IPS-11a (cell line): ENCODE results near the gene GABBR2.

Source experiments
- H3K4me3 ChIP-seq: one replicate; pipeline ENCODE4 v1.5.1; 2013; ENCODE audit warnings: low read depth, low read length, control low read depth

Gene GABBR2

DNA sequence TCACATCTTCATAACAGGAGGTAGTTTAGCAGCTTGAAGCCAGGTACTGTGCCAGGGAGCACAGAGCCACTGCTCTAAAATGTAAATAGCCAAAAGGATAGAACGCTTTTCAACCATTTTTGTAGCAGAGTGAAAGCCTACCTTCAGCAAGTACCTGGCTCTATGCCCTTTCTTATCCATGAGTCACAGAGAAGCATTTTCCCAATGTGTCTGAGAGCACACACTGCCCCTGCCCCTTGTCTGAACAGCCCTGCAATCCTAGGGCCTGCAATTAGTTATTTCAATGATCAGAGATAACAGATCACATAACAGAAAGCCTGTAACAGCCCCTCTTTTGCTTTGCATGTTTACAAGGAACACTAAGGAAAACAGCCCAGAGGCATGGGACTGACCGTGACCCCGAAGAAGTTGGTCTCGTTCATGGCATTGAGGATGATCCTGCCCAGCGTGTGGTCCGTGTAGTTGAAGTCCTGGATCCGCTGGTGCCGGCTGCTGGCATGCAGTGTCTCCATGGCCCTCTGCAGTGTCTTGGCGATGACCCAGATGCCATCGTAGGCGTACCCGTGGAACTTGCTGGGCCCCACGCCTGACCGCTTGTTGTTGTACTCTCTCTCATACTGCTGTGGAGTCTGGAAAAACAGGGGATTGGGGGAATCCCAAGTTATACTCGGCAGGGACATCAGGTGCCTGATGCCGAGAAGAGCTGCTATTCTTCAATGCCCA is 255.0 kb downstream of the GABBR2 start:
- no peak overlapping the region for H3K4me3 ChIP-seq

DNA sequence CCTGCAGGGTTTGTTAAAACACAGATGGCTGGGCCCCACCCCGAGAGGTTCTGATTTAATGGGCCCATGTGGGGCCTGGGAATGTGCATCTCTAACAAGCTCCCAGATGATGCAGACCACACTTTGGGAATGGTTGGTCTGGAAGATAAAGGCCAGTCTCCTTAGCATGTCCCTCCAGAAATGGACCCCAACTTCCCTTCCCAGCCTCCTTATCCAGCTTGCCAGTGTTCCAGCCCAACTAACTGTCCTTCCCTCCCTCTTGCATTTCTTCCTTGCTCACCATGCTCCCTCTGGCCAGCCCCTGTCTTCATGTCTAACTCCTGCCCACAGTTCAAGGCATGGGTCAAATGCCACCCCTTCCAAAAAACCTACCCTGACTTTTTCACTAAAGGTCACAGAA is 257.2 kb downstream of the GABBR2 start:
- no peak overlapping the region for H3K4me3 ChIP-seq

GRCh38 chr9:98450496-98450895 is 258.2 kb downstream of the GABBR2 start:
- no peak overlapping the region for H3K4me3 ChIP-seq

GRCh38 chr9:98449871-98450270 is 258.9 kb downstream of the GABBR2 start:
- H3K4me3 ChIP-seq: no peak overlapping the region

DNA sequence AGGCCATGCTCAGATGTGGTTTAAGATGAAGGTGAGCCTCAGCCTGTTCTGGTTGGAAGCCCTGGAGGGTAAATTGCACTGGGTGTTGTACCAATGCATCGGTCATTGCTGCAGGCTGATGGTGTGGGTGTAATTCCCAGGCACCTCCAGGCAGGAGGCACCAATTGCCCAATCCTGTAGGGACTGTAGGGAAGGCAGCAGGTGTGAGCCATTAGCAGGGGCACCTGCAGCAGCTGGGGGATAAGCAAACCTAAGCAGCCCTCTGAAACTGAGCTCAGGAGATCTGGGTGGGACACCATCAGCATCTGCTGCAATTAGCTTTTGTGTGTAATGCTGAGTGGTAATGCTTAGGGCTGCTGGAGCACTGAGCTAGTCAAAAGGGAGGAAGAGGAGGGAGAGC is 263.2 kb downstream of the GABBR2 start:
- H3K4me3 ChIP-seq: no peak overlapping the region

GRCh38 chr9:98444601-98445000 is 264.1 kb downstream of the GABBR2 start:
- no peak overlapping the region for H3K4me3 ChIP-seq

- H3K4me3 ChIP-seq: no peak overlapping the region
These were observed 266.2 kb downstream of the GABBR2 start for GRCh38 chr9:98442541-98442940.

DNA sequence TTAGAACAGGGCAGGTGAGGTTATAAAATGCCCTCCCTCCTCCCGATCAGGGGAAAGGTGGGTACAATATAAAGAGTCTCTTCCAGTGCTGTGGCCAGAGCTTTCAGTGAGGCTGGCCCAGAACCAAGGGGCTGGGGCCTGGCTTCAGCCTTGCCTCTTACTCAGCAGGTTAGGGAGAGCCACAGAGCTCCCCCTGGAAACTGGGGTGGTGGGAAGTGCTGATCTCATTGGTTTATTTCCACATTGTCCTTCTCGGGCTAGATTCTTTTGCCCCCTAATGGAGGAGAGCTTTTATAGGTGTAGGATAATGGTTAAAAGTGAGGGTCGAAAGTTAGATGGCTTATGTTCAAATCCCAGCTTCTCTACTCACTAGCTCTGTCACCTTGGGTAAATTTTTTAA is 266.6 kb downstream of the GABBR2 start:
- H3K4me3 ChIP-seq: no peak overlapping the region

- H3K4me3 ChIP-seq: no peak overlapping the region
These were observed 270.1 kb downstream of the GABBR2 start for GRCh38 chr9:98438666-98439065.

- no peak overlapping the region for H3K4me3 ChIP-seq
These were observed 271.2 kb downstream of the GABBR2 start for GRCh38 chr9:98437458-98438034.

DNA sequence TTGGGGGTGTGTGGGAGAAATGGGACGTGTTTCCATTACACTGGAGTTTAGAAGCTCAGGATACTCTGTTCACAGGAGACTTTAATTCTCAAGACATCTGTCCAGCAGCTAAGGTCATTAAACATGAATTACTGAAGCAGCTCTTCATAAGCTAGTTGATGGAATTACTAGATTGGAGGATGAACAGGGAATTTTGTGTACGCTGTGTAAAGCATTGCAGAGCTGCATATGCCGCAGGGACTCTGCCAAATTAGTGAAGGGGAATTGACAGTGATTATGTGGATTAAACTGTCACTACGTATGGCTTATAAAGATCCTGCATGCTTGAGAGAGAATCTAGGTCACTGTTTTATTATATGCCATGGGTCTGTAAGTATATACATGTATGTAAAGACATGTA is 275.8 kb downstream of the GABBR2 start:
- no peak overlapping the region for H3K4me3 ChIP-seq

DNA sequence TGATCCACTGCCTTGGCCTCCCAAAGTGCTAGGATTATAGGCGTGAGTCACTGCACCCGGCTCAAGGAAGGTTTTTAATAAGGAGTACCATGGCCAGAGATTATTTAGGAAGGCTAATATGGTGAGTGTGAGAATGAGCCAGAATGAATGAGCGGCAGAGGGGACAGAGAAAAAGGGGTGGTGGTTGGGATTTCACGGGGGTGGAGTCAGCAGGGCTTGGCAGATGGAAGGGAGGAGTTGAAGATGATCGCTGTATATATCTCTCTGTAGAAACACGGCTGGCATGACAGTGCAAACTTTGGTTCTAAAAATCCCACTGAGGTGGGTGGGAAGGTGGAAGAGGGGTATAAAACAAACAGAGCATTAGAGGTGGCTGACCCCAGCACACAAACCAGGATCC is 276.6 kb downstream of the GABBR2 start:
- no peak overlapping the region for H3K4me3 ChIP-seq

DNA sequence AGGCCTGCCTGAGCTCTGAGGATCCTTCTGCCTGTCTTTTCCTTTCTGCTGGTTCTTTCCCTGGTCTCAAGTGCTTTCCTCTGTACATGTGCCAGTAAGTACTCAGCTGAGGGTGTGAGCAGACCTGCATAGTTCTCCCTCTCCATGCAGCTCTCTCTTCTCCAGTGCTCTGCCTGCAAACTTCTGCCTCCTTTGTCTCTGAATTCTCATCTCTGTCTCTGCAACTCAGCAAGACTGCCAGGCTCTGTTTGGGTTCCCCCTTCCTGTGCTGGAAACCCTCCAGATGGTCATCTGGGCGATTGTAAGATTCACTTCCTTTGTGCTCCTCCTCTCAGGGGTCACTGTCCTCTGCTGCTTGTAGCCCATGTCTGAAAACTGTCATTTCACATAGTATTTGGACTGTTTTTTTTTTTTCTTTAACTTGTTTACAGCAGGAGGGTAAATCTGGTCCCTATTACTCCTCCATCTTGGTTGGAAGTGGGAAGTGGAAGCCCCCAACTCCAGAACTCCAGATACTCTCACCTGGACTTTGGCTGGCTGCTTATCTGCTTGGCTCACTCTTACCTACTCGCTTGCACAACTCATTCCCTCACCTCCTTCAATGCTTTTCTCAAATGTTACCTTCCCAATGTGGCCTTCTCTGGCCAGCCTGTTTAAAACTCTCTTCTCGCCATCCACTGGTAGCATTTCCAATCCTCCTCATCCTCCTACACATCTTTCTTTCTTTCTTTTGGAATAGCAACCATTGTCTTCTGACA is 278.0 kb downstream of the GABBR2 start:
- no peak overlapping the region for H3K4me3 ChIP-seq

DNA sequence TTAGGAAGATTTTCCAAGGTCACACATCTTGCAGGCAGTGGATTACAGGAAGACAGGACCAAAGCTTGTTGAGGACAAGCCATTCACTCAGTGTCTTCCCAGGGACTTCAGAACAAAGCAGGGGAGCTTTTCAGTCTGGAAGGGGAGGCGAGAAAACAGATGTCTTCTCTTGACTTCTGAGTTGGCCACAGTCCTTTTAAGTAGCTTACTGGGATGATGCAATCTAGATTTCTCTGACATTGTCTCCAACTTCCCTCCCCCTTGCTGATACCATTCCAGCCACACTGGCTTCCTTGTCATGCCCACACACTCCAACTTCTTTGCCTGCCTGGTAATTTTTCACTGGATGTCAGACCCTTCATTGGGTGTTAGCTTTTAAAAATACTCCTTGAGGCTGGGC is 279.1 kb downstream of the GABBR2 start:
- no peak overlapping the region for H3K4me3 ChIP-seq

DNA sequence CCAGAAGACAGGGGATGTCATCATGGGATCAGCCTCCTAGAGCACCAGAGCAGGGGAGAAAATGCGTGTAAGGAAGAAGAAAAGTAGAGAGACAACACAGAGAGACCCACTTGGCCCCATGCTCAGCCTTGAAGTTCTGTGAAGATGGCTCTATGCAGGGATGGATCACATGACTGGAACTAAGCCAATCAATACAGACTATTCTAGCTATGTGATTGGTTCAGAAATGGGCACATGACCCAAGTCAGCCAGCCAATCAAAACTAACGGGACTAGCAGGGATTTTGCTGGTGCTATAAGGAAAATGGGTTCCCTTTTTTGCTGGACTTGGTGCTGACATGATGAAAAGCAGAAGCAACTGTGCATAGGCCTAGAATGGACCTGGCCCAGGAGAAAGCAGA is 280.3 kb downstream of the GABBR2 start:
- no peak overlapping the region for H3K4me3 ChIP-seq

DNA sequence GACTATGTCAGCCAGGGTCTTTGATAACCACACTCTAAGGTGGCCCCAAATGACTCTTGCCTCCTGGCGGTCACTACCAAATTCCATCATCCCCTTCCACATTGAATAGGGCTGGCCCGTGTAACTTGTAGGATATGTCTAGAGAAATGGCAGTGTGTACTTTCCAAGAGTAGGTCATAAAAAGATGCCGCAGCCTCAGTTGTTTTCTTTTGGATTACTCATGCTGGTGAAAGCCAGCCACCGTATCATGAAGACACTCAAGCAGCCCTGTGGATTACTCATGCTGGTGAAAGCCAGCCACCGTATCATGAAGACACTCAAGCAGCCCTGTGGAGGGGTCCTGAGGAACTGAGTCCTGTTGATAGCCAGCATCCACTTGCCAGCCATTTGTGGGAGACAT is 281.2 kb downstream of the GABBR2 start:
- no peak overlapping the region for H3K4me3 ChIP-seq

DNA sequence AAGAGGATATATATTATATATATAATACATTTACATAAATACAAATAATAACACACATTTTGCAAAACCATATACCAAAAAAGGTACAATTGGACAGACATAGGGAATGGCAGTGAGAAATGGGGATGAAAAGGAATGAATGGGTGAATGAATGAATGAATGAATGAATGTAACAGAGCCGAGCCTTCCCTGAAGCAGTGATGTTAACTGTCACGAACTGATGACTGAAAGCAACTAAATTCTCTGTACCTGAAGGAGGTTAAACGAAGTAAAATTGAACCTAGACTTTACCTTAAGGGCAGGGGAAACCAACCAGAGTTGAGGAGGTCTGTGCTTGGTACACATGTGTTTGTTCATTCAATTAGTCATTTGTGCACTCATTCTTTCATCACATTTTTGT is 283.7 kb downstream of the GABBR2 start:
- no peak overlapping the region for H3K4me3 ChIP-seq

DNA sequence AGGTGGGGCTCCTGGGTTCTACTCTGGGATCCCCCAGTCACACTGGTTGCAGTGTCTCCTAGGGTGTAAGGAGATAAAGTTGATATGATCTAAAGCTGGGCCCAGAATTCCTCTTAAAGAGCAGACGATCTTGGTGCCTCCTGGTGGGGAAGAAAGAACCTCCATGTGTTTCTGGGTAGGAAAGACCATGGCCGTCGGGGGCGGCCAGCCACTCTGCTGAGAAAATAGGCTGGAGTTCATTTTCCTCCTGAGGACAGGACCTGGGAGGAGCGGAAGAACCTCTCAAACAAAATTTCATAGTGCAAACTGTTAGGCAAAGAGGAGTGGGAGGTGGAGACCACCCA is 289.5 kb downstream of the GABBR2 start:
- no peak overlapping the region for H3K4me3 ChIP-seq

- H3K4me3 ChIP-seq: no peak overlapping the region
These were observed 290.0 kb downstream of the GABBR2 start for GRCh38 chr9:98418578-98419259.

DNA sequence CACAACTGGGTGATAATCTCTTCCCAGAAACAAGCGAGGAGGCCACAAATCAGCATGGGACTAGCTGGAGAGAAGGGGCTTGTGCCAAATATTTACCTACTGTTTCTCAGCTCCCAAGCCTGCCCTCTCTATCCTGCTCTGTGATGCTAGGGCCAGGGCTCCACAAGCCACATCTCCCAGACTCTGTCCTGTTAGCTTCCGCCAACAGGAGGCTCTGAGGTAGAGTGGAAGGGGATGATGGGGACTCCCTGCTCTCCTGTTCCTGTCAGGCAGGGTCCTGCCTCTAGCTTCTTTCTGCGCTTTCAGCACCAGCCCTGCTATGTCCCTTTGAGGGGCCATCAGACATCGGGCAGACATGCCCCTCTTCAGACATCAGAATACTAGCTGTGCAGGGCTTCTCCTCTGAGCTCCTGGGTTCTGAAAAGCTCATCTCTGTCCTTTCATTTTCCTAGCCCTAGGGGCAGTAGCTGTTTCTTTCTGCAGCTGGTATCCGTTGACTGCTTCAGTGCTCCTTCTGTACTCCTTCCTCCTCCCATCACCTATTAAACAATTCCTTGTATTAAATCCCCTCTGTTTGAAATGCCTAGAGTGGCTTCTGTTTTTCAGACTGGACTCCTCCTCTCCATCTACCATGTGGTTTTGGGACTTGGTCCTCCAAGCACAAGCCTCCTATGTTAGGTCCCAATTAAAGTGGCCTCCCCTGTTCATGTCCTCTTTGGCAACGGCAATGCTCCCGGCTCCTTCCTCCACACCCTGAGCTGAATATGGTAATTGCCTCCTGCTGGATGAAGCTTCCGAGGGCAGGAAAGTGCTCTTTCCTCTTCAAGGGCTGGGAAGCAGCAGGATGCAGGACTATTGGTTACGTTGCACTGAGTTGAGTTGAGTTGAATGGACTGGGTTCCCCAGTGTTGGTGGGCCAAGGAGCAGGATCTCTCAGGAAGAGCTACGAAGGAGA is 292.2 kb downstream of the GABBR2 start:
- no peak overlapping the region for H3K4me3 ChIP-seq

DNA sequence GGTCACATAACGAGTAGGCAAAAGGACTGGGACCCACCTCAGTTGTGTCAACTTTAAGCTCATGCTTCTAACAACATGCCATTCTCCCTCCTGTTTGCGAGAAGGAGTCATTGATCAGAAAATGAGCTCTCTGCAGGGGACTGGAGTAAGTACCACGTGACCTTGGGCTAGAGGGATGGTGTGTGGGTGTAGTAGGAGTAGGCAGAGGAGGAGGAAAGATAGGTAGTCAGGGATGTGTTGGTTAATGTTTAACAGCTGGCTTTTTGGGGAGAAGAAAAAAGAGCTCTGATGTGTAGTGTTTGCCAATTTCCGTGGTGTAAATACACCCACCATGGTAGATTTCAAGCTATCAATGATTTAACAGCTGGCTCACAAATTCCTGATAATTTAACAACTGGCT is 293.0 kb downstream of the GABBR2 start:
- no peak overlapping the region for H3K4me3 ChIP-seq
